IMR-90 (cell line): ENCODE results near the gene OR10R2.

Experiments used
- BHLHE40 ChIP-seq: fragments of 150-350 bp; IDR thresholded peaks from 2 replicates; pipeline ENCODE4 v1.6.1; 2016; ENCODE audit warnings: mild to moderate bottlenecking, low read depth, low read length
- CTCF ChIP-seq: conservative IDR thresholded peaks from 2 replicates; pipeline ENCODE4 v1.5.1; 2012; ENCODE audit warnings: mild to moderate bottlenecking, low read depth, low read length, improper control_type of control experiment
- MAZ ChIP-seq: IDR thresholded peaks from 2 replicates; pipeline ENCODE4 v1.6.1; 2012; ENCODE audit warnings: low read depth, mild to moderate bottlenecking, low read length, improper control_type of control experiment, moderate library complexity, borderline replicate concordance
- POLR2A ChIP-seq: IDR thresholded peaks from 2 replicates; pipeline ENCODE4 v1.6.1; 2012; ENCODE audit warnings: mild to moderate bottlenecking, low read depth, low read length

GRCh38 chr1:158520021-158520420 lies 48.0 kb downstream of the OR10R2 start:
- no peak for TF ChIP-seq CTCF
- no peak for TF ChIP-seq MAZ
- TF ChIP-seq BHLHE40 = no peak
- no peak for TF ChIP-seq POLR2A
